ENCODE data around the gene CSMD2. TPM values are rescaled to one million over a fixed set of nuclear protein-coding genes. Genes with fewer than 3 reads are reported as not detected.

CSMD2 gene
- total and polyA plus RNA-seq, 2 of the 8 experiments (the other 6 are each of a cell fraction or from before 2014, with no cell fraction given) = 7.0 to 14.7 TPM

DNA sequence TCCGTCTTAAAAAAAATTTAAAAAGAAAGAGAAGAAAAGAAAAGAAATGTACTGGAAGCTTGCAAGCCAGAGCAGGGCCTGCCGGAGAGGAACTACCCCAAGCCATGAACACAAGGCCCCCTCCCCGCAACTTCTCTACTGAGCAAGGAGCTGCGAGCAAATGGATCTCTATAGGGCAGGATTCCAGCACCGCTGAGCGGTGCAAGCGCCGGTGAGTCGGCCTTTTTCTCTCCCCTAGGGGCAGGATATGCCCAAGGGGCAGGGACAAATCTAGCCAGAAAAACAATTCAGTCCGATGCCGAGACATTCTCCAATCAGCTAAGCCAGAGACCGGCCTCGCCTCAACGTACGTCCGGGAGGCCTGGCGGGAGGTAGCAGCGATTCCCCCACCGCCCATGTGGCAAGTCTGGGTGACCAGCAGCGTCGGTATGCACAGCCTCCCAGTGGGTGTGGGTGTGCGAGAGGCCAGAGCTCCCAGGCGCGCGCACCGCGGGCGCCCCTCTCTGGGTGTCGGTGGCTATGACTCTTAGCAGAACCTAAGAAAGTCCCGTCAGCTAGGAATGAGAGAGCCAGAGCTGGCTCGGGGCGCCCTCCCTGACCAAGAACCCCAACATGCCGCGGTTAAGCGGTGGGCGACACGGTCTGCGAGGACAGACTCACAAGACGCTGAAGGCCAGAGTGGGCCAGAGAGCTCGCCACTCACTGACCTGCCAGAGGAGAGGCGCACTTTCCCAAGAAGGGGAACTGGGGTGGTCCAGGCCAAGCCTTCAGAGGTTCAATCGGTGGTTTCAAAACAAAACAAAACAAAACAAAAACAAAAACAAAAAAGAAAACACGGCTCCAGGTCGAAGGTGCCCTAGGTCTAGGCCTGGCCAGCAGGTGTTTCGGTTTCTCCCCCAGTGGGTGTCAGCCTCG lies 1.9 kb downstream of the CSMD2 start (continued):
- TF ChIP-seq, protein P1, sequence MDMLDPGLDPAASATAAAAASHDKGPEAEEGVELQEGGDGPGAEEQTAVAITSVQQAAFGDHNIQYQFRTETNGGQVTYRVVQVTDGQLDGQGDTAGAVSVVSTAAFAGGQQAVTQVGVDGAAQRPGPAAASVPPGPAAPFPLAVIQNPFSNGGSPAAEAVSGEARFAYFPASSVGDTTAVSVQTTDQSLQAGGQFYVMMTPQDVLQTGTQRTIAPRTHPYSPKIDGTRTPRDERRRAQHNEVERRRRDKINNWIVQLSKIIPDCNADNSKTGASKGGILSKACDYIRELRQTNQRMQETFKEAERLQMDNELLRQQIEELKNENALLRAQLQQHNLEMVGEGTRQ (IDR thresholded peaks at IDR 0.05; ENCODE audit: low read length) = no peak
- TF ChIP-seq SRF (IDR thresholded peaks at IDR 0.05; ENCODE audit: low read depth, low read length) (no peak), RXRA (IDR thresholded peaks at IDR 0.05; ENCODE audit: insufficient read depth, low read depth, low read length) (no peak), BCL11A (IDR thresholded peaks at IDR 0.05; ENCODE audit: low read depth in 2 of 2, low read length in 2 of 2) (no peak), FOSL1 (IDR thresholded peaks at IDR 0.05; ENCODE audit: insufficient read depth, low read depth, low read length) (no peak), CTBP2 (IDR thresholded peaks at IDR 0.05; ENCODE audit: borderline replicate concordance, insufficient read depth, insufficient read length, low read length) (no peak), CBX5 (IDR thresholded peaks at IDR 0.05; ENCODE audit: low read depth, low read length) (no peak), ASH2L (IDR thresholded peaks at IDR 0.05; ENCODE audit: low read length) (peak; percentile 42), HDAC2 (IDR thresholded peaks at IDR 0.05; ENCODE audit: borderline replicate concordance in 1 of 2, low read depth in 2 of 2, low read length in 2 of 2) (peak; percentile 74 to 78; a peak in 3 of 4 replicates), SP2 (IDR thresholded peaks at IDR 0.05; ENCODE audit: low read length) (no peak), SIN3A (conservative IDR thresholded peaks at IDR 0.05 in 1 of 2, IDR thresholded peaks at IDR 0.05 in 1 of 2; ENCODE audit: low read depth in 1 of 2, low read length in 2 of 2) (peak in 1 of 2 experiments; percentile 75; a peak in 2 of 4 replicates), SP1 (IDR thresholded peaks at IDR 0.05; ENCODE audit: low read depth, low read length) (0 out of 2 replicates have a peak, but pooled peaks have one; percentile 4), SUZ12 (IDR thresholded peaks at IDR 0.05; ENCODE audit: low read length) (no peak; the same call in 1 of the 2 replicates), JUND (IDR thresholded peaks at IDR 0.05; ENCODE audit: low read length) (peak; percentile 24; the same call in 1 of the 2 replicates), CREB1 (IDR thresholded peaks at IDR 0.05) (peak; percentile 68; the same call in 1 of the 2 replicates), TAF1 (IDR thresholded peaks at IDR 0.05; ENCODE audit: low read depth, low read length) (peak; percentile 55; the same call in 1 of the 2 replicates), KDM5A (IDR thresholded peaks at IDR 0.05; ENCODE audit: low read length) (no peak), EZH2 (IDR thresholded peaks at IDR 0.05; ENCODE audit: low read depth, low read length, severe bottlenecking) (no peak), TCF12 (IDR thresholded peaks at IDR 0.05; ENCODE audit: low read depth, low read length) (0 out of 2 replicates have a peak, but pooled peaks have one; percentile 9)
- TF ChIP-seq, protein P2, sequence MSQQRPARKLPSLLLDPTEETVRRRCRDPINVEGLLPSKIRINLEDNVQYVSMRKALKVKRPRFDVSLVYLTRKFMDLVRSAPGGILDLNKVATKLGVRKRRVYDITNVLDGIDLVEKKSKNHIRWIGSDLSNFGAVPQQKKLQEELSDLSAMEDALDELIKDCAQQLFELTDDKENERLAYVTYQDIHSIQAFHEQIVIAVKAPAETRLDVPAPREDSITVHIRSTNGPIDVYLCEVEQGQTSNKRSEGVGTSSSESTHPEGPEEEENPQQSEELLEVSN (IDR thresholded peaks at IDR 0.05) = peak; percentile 67
